H1 (cell line): ENCODE measurements around the gene TTC32. TPM values are rescaled to one million over a fixed set of nuclear protein-coding genes. Genes with fewer than 3 reads are reported as not detected.

Experiments used
- CTCF ChIA-PET: fragments of 300-600 bp; sonication (Branson Sonifier 250); formaldehyde crosslinking; loops from one replicate; lab custom pipeline; 2021; ENCODE audit not compliant: partially characterized antibody; lab: Charles Lee
- POLR2A ChIA-PET: fragments of 300-600 bp; sonication (Branson Sonifier 250); formaldehyde crosslinking; loops from one replicate; lab custom pipeline; 2021; ENCODE audit warnings: inconsistent platforms; ENCODE audit not compliant: partially characterized antibody; lab: Charles Lee
- DNase-seq, 2 experiments: peaks; one replicate each; pipeline versions ENCODE4 v3.0.0 to v3.0.0-alpha.2; 2010 to 2022; ENCODE audit warnings: low spot score in 2 of 2, low read depth in 1 of 2, mixed read lengths in 1 of 2
- FAIRE-seq: peaks from 2 replicates; lab custom pipeline; 2011; peaks lifted over from hg19 to GRCh38; lab: Jason Lieb, UNC
- H2AFZ ChIP-seq: 2 replicates; pipeline ENCODE4 v1.8.1; 2012; ENCODE audit warnings: low read length, inconsistent platforms
- H2AK5ac ChIP-seq: 2 replicates; pipeline ENCODE4 v1.6.1; 2013; ENCODE audit warnings: low read depth, low read length
- H2BK120ac ChIP-seq: replicated peaks from 2 replicates; pipeline ENCODE3; 2013; ENCODE audit warnings: low read depth, low read length, inconsistent platforms
- H2BK12ac ChIP-seq: 2 replicates; pipeline ENCODE4 v1.6.1; 2013; ENCODE audit warnings: low read depth, low read length
- H2BK15ac ChIP-seq: 2 replicates; pipeline ENCODE4 v1.6.1; 2013; ENCODE audit warnings: low read length
- H2BK20ac ChIP-seq: 2 replicates; pipeline ENCODE4 v1.6.1; 2013; ENCODE audit warnings: low read length
- H2BK5ac ChIP-seq: 2 replicates; pipeline ENCODE4 v1.6.1; 2013; ENCODE audit warnings: low read depth, low read length
- H3K14ac ChIP-seq: 2 replicates; pipeline ENCODE4 v1.6.1; 2013; ENCODE audit warnings: inconsistent platforms; ENCODE audit not compliant: insufficient read length
- H3K18ac ChIP-seq: 2 replicates; pipeline ENCODE4 v1.6.1; 2013; ENCODE audit warnings: low read length; ENCODE audit errors: extremely low read depth
- H3K23ac ChIP-seq: 2 replicates; pipeline ENCODE4 v1.6.1; 2013; ENCODE audit warnings: inconsistent platforms; ENCODE audit not compliant: insufficient read length
- H3K23me2 ChIP-seq: 2 replicates; pipeline ENCODE4 v1.6.1; 2013; ENCODE audit warnings: low read depth, low read length
- H3K27ac ChIP-seq: 2 replicates; pipeline ENCODE4 v1.6.1; 2011; ENCODE audit warnings: low read depth, low read length, inconsistent platforms
- H3K27me3 ChIP-seq, 4 experiments: replicated peaks in 1 of 4; 1 replicate in 1 of 4; 2 replicates in 3 of 4; pipeline versions ENCODE4 v1.6.1 to v1.8.1; 2011 to 2013; ENCODE audit warnings: low read length in 3 of 4, mild to moderate bottlenecking in 3 of 4, inconsistent platforms in 2 of 4, mixed read lengths in 2 of 4, moderate library complexity in 1 of 4; ENCODE audit not compliant: control insufficient read depth in 3 of 4, insufficient read depth in 3 of 4; ENCODE audit errors: extremely low read depth in 1 of 4
- H3K36me3 ChIP-seq, 4 experiments: 2 replicates each; pipeline versions ENCODE4 v1.6.1 to v1.8.1; 2011 to 2013; ENCODE audit warnings: mild to moderate bottlenecking in 4 of 4, low read length in 3 of 4, moderate library complexity in 2 of 4, control low read depth in 1 of 4, inconsistent platforms in 1 of 4; ENCODE audit not compliant: insufficient read depth in 4 of 4, control insufficient read depth in 2 of 4
- H3K4ac ChIP-seq: replicated peaks from 2 replicates; pipeline ENCODE3; 2013; ENCODE audit warnings: low read length, low read depth, mixed read lengths, inconsistent platforms; ENCODE audit not compliant: insufficient read length
- H3K4me1 ChIP-seq, 4 experiments: replicated peaks in 1 of 4; 1 replicate in 1 of 4; 2 replicates in 3 of 4; pipeline versions ENCODE4 v1.6.1 to v1.8.1; 2011 to 2013; ENCODE audit warnings: low read length in 3 of 4, inconsistent platforms in 2 of 4, mixed read lengths in 1 of 4; ENCODE audit not compliant: insufficient read depth in 4 of 4, control insufficient read depth in 3 of 4
- H3K4me2 ChIP-seq, 2 experiments: 2 replicates each; pipeline versions ENCODE4 v1.6.1 to v1.8.1; 2011 to 2013; ENCODE audit warnings: low read depth in 2 of 2, low read length in 2 of 2, control low read depth in 1 of 2, inconsistent platforms in 1 of 2, mild to moderate bottlenecking in 1 of 2; ENCODE audit not compliant: insufficient read depth in 1 of 2
- H3K4me3 ChIP-seq, 4 experiments: fragments of 200-600, 300-600 bp in 1 of 4; sonication (generic), shearing (Covaris generic), sonication (Bioruptor Twin) in 1 of 4; 2 replicates each; pipeline versions ENCODE4 v1.5.1 to v1.8.1; 2011 to 2016; ENCODE audit warnings: low read length in 4 of 4, low read depth in 3 of 4, control low read depth in 2 of 4, inconsistent platforms in 2 of 4, mild to moderate bottlenecking in 2 of 4, mixed read lengths in 1 of 4, moderate library complexity in 1 of 4; ENCODE audit not compliant: insufficient read depth in 2 of 4; ENCODE audit errors: extremely low read depth in 1 of 4
- H3K56ac ChIP-seq: replicated peaks from 2 replicates; pipeline ENCODE3; 2013; ENCODE audit warnings: low read depth, mild to moderate bottlenecking, mixed read lengths, low read length, inconsistent platforms; ENCODE audit not compliant: insufficient read length
- H3K79me1 ChIP-seq: 2 replicates; pipeline ENCODE4 v1.6.1; 2013; ENCODE audit warnings: low read depth, low read length, control low read depth
- H3K79me2 ChIP-seq, 2 experiments: 2 replicates each; pipeline versions ENCODE4 v1.6.1 to v1.8.1; 2012 to 2013; ENCODE audit warnings: low read length in 2 of 2, mild to moderate bottlenecking in 2 of 2, inconsistent platforms in 1 of 2; ENCODE audit not compliant: insufficient read depth in 2 of 2, control insufficient read depth in 1 of 2
- H3K9ac ChIP-seq, 4 experiments: replicated peaks in 1 of 4; 1 replicate in 1 of 4; 2 replicates in 3 of 4; pipeline versions ENCODE4 v1.6.1 to v1.8.1; 2011 to 2013; ENCODE audit warnings: low read depth in 3 of 4, low read length in 3 of 4, control low read depth in 2 of 4, mild to moderate bottlenecking in 2 of 4, moderate library complexity in 2 of 4, inconsistent platforms in 1 of 4; ENCODE audit errors: extremely low read depth in 1 of 4
- H3K9me3 ChIP-seq, 2 experiments: 2 replicates each; pipeline versions ENCODE4 v1.6.1 to v1.8.1; 2012 to 2013; ENCODE audit warnings: mild to moderate bottlenecking in 2 of 2, moderate library complexity in 2 of 2, control low read depth in 1 of 2, inconsistent platforms in 1 of 2, low read depth in 1 of 2, low read length in 1 of 2, mixed read lengths in 1 of 2; ENCODE audit not compliant: insufficient read depth in 2 of 2
- H4K20me1 ChIP-seq, 2 experiments: replicated peaks in 1 of 2; 2 replicates each; pipeline versions ENCODE3 to v1.8.1; 2011 to 2013; ENCODE audit warnings: inconsistent platforms in 2 of 2, low read length in 2 of 2, mild to moderate bottlenecking in 1 of 2; ENCODE audit not compliant: insufficient read depth in 2 of 2, control insufficient read depth in 1 of 2
- H4K5ac ChIP-seq: 2 replicates; pipeline ENCODE4 v1.6.1; 2013; ENCODE audit warnings: low read length, low read depth, mixed read lengths, inconsistent platforms; ENCODE audit not compliant: insufficient read length
- H4K8ac ChIP-seq: 2 replicates; pipeline ENCODE4 v1.8.0; 2013; ENCODE audit warnings: mild to moderate bottlenecking, moderate library complexity, low read length, inconsistent platforms; ENCODE audit not compliant: insufficient read depth; ENCODE audit errors: extremely low read depth
- H4K91ac ChIP-seq: replicated peaks from 2 replicates; pipeline ENCODE3; 2013; ENCODE audit warnings: low read length, mixed read lengths, inconsistent platforms; ENCODE audit not compliant: insufficient read length
- GABPA ChIP-seq: IDR thresholded peaks from 2 replicates; pipeline ENCODE4 v1.6.1; 2011; ENCODE audit warnings: mild to moderate bottlenecking, low read length, moderate library complexity, borderline replicate concordance; ENCODE audit not compliant: insufficient read depth
- GTF2F1 ChIP-seq: IDR thresholded peaks from 2 replicates; pipeline ENCODE4 v1.6.1; 2012; ENCODE audit warnings: low read depth, low read length, improper control_type of control experiment, borderline replicate concordance
- HDAC2 ChIP-seq, 2 experiments: fragments of 300-600 bp in 1 of 2; sonication (generic) in 1 of 2; IDR thresholded peaks; 2 replicates each; pipeline ENCODE4 v1.6.1; 2011 to 2012; ENCODE audit warnings: low read depth in 2 of 2, low read length in 2 of 2, mild to moderate bottlenecking in 2 of 2, moderate library complexity in 2 of 2, borderline replicate concordance in 1 of 2, inconsistent platforms in 1 of 2
- JUN ChIP-seq: IDR thresholded peaks from 2 replicates; pipeline ENCODE4 v1.6.1; 2011; ENCODE audit warnings: low read depth, mild to moderate bottlenecking, improper control_type of control experiment, low read length
- NANOG ChIP-seq: IDR thresholded peaks from 2 replicates; pipeline ENCODE4 v1.6.1; 2011; ENCODE audit warnings: low read length, low read depth, mild to moderate bottlenecking, inconsistent platforms; ENCODE audit not compliant: insufficient read depth, poor library complexity, severe bottlenecking
- POU5F1 ChIP-seq: IDR thresholded peaks from 2 replicates; pipeline ENCODE4 v1.6.1; 2011; ENCODE audit warnings: low read depth, mild to moderate bottlenecking, low read length, moderate library complexity
- RAD21 ChIP-seq, 2 experiments: IDR thresholded peaks in 1 of 2; conservative IDR thresholded peaks in 1 of 2; 2 replicates each; pipeline ENCODE4 v1.6.1; 2011; ENCODE audit warnings: low read depth in 2 of 2, low read length in 2 of 2, improper control_type of control experiment in 1 of 2, inconsistent platforms in 1 of 2, mild to moderate bottlenecking in 1 of 2, moderate library complexity in 1 of 2
- RBBP5 ChIP-seq: IDR thresholded peaks from 2 replicates; pipeline ENCODE4 v1.7.1; 2012; ENCODE audit warnings: low read depth, mild to moderate bottlenecking, inconsistent platforms, low read length, moderate library complexity, borderline replicate concordance
- SP1 ChIP-seq: IDR thresholded peaks from 2 replicates; pipeline ENCODE4 v1.6.1; 2011; ENCODE audit warnings: low read depth, low read length
- SP4 ChIP-seq: IDR thresholded peaks from 2 replicates; pipeline ENCODE4 v1.6.1; 2012; ENCODE audit warnings: low read length, inconsistent platforms
- whole genome bisulfite sequencing, 2 experiments: shearing (Covaris generic) in 1 of 2; methylation state at CpG; one replicate each; pipeline versions ENCODE4 v1.1.6 to v1.1.7; 2013 to 2015; ENCODE audit warnings: low lambda C conversion rate in 2 of 2, mixed read lengths in 2 of 2, inconsistent platforms in 1 of 2, low coverage in 1 of 2, missing lambda C conversion rate in 1 of 2; ENCODE audit not compliant: insufficient replicate concordance in 2 of 2, insufficient coverage in 1 of 2, insufficient read length in 1 of 2; ENCODE audit errors: extremely low coverage in 1 of 2, missing lambda C conversion rate in 1 of 2; 5-methylcytosine and 5-hydroxymethylcytosine counted together
- polyA plus RNA-seq, 7 experiments: library from polyadenylated mRNA; depleted of rRNA in 3 of 7; stranded (reverse) in 5 of 7; unstranded in 2 of 7; fragments of >200 nt in 5 of 7; fragments of 200-250 nt in 2 of 7; gene quantifications; 1 replicate in 5 of 7; 2 replicates in 1 of 7; 4 replicates in 1 of 7; pipeline versions ENCODE4 v1.2.1 to v1.2.3, GENCODE V29; 2011 to 2013; ENCODE audit warnings: missing spikeins in 2 of 7, mixed read lengths in 2 of 7
- total RNA-seq: library from RNA; stranded (reverse); fragmentation: NEBNext Ultra II Directional; extraction: Animal tissue kit (Norgen Biotek cat#: 25700); gene quantifications from 2 replicates; pipeline ENCODE4 v1.2.1, GENCODE V29; 2021
- TF ChIP-seq, protein P1 (sequence below): IDR thresholded peaks from 2 replicates; pipeline ENCODE4 v1.6.1; 2011; ENCODE audit warnings: low read length, improper control_type of control experiment

TTC32 gene
- total and polyA plus RNA-seq, 2 of the 8 experiments (the other 6 are each of a cell fraction or from before 2014, with no cell fraction given) = 6.8 to 8.7 TPM

DNA sequence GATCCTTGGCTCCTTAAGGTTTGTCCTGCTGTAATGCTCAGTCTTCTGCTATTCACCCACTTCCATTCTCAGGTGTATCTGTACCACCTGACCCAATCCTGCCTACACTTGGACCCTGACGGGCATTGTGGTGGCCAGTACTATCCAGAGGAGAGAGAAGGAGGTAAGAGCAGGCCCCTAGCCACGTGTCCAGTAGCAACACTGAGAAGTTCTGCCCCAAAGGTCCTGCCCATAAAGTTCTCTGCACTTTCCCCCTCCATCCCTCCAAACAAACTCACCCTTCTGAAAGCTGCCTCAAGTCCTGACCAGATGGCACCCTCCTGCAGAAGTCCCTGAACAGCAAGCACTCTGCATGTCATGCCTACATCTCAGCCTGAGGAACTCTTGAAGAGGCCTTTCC, 18.3 kb downstream of the TTC32 start:
- Histone ChIP-seq H3K18ac (no peak overlapping the region), H4K91ac (no peak overlapping the region), H4K5ac (no peak overlapping the region), H3K27ac (no peak overlapping the region), H4K20me1 (no peaks in the 10 kb centered on the region), H3K4ac (no peak overlapping the region), H4K8ac (no peak overlapping the region), H3K23me2 (no peaks in the 10 kb centered on the region), H2BK20ac (no peak overlapping the region), H3K4me3 (no peak overlapping the region), H3K27me3 (peaks cover 0 to 2% (median 0%) of the 10 kb centered on the region in 4 experiments; a peak in 2 of 7 replicates), H3K23ac (no peak overlapping the region), H2BK12ac (no peak overlapping the region), H2BK120ac (no peak overlapping the region), H2AFZ (no peak overlapping the region), H3K4me2 (no peak overlapping the region), H3K9ac (no peak overlapping the region), H3K79me1 (no peaks in the 10 kb centered on the region), H2AK5ac (no peak overlapping the region), H3K14ac (no peak overlapping the region), H3K79me2 (no peaks in the 10 kb centered on the region), H3K4me1 (no peaks in the 10 kb centered on the region), H2BK15ac (no peak overlapping the region), H3K36me3 (no peaks in the 10 kb centered on the region), H3K56ac (no peak overlapping the region), H2BK5ac (no peak overlapping the region), H3K9me3 (no peaks in the 10 kb centered on the region)
- FAIRE-seq (no peak), DNase-seq (no peak)
- CTCF ChIA-PET = interaction anchor here (0.5 to 1.2 kb wide), 3 partner anchors 10 to 765 kb away, joined by 3 read pairs; no protein-coding TSS in a partner anchor
- POLR2A ChIA-PET = no interaction called here
- 25% methylated on average over 2 of the region's 2 CpGs; no CpG with 5 or more reads in 1 of the 2 experiments for WGBS, 2 experiments
- TF ChIP-seq RBBP5 = no peak
- TF ChIP-seq POU5F1 = no peak
- TF ChIP-seq, protein P1, sequence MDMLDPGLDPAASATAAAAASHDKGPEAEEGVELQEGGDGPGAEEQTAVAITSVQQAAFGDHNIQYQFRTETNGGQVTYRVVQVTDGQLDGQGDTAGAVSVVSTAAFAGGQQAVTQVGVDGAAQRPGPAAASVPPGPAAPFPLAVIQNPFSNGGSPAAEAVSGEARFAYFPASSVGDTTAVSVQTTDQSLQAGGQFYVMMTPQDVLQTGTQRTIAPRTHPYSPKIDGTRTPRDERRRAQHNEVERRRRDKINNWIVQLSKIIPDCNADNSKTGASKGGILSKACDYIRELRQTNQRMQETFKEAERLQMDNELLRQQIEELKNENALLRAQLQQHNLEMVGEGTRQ = no peak
- TF ChIP-seq SP1 = no peak
- no peak for TF ChIP-seq RAD21 (IDR thresholded peaks at IDR 0.05 in 1 of 2, conservative IDR thresholded peaks at IDR 0.05 in 1 of 2; ENCODE audit: low read depth in 2 of 2, low read length in 2 of 2)
- no peak for TF ChIP-seq SP4
- TF ChIP-seq HDAC2 (IDR thresholded peaks at IDR 0.05; ENCODE audit: borderline replicate concordance in 1 of 2, low read depth in 2 of 2, low read length in 2 of 2) = no peak
- no peak for TF ChIP-seq NANOG
- no peak for TF ChIP-seq GTF2F1
- TF ChIP-seq JUN = no peak
- TF ChIP-seq GABPA = no peak
